Measurements from ENCODE around the gene VSTM2L.

The VSTM2L gene

DNA sequence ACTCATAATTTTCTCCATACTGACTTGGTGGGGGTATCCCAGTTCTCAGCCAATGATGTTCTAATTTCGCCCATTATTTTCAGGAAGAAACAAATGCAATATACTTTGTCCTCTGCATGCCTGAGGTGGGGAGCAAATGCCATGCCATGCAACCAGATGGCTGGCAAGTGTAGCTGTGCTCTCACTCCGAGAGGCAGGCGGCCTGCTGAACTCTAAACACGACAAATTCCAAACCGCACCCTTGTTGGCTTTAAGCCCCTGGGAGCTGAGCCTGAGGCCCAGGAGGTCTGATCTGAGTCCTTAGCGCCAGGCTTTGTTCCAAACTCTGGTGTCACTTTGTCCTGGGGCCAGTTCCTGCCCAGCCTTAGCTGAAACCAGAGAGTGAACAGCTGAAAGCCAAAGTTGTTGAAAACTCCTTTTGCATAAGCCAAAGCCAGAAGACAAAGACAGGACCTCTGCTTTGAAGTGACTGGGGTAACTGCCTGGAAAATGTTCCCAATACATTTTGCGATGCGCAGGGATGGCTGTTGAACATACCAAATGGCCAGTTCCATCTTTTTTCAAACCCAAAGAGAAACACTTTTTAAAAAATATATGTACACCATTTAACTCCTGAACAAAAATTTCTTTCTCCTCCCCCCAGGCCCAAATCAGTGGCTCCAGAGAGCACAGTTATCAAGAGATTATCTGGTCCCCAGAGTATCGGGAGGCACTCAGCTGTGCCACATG lies 84.1 kb downstream of the VSTM2L start:
- TF ChIP-seq, protein P1, sequence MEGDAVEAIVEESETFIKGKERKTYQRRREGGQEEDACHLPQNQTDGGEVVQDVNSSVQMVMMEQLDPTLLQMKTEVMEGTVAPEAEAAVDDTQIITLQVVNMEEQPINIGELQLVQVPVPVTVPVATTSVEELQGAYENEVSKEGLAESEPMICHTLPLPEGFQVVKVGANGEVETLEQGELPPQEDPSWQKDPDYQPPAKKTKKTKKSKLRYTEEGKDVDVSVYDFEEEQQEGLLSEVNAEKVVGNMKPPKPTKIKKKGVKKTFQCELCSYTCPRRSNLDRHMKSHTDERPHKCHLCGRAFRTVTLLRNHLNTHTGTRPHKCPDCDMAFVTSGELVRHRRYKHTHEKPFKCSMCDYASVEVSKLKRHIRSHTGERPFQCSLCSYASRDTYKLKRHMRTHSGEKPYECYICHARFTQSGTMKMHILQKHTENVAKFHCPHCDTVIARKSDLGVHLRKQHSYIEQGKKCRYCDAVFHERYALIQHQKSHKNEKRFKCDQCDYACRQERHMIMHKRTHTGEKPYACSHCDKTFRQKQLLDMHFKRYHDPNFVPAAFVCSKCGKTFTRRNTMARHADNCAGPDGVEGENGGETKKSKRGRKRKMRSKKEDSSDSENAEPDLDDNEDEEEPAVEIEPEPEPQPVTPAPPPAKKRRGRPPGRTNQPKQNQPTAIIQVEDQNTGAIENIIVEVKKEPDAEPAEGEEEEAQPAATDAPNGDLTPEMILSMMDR (IDR thresholded peaks at IDR 0.05) = no peak
- Histone ChIP-seq H3K4me3 (no peak overlapping the region), H3K27ac (peak overlapping the region; percentile 39 to 70)
- DNase-seq (ENCODE audit: low spot score) = peak; percentile 84

DNA sequence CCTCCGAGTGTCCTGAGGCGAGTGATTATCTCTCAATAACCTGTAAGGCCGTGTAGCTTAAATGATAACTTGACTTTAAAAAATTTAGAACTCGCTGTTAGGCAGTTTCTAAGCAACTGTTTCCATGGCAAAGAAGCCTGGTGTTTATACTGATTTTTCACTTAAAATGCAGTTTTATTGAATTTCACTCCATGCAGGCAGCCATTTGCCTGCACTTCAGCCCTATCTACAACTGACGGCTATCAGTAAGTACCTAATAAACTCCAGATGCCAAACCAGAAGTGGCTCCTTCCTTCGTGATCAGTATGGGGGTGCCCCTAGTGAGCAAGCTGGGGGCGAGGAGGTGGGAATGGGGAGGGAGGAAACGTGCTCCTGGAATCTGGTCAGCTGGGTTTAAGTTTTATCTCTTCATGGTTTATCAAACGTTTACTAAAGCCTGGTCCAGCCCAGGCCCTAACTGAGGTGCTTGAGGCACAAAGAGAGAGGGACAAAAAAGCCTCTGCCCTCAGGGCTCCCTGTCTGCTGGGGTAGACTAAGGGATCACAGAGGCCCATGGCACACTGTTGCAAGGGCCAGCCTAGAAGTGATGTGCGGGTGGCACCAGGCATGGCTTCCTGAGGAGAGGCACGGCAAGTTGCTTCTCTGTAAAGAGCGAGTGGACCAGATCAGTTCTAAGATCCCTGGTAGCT lies 84.8 kb downstream of the VSTM2L start:
- peak overlapping the region; percentile 39 to 70 for H3K27ac ChIP-seq
- no peak overlapping the region for H3K4me3 ChIP-seq
- no peak for DNase-seq (ENCODE audit: low spot score)
- TF ChIP-seq, protein P1 (IDR thresholded peaks at IDR 0.05) = no peak

DNA sequence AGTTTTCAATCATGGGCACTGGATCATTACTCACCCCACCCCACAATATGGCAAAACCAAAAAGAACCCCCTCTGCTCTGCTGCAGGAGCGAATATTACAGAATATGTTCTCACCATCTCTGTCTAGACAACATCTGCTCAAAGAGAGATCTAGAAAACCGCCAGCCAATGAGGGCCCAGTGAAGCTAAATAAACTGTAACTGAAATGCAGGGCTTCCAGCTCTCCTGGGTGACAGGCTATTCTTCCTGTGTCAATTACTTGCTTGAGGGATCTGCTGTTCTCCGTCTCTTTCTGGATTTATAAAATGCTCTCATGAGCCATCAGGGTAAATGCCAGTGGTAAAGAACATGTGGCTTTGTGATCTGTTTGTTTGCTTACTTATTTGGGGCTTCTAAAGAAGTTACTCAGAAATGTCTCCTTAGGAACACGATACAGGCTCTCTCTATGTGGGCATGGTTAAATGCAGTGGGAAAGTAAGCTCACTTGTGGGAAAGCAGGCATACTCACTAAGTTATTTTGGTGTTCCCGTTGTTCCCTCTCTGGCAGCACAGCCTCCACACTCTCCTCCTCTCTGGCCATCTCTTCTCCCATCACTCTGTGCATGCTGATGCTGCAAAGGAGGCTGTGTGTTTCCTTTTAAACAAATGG lies 85.5 kb downstream of the VSTM2L start:
- no peak overlapping the region for H3K27ac ChIP-seq
- TF ChIP-seq, protein P1 (IDR thresholded peaks at IDR 0.05) = no peak

DNA sequence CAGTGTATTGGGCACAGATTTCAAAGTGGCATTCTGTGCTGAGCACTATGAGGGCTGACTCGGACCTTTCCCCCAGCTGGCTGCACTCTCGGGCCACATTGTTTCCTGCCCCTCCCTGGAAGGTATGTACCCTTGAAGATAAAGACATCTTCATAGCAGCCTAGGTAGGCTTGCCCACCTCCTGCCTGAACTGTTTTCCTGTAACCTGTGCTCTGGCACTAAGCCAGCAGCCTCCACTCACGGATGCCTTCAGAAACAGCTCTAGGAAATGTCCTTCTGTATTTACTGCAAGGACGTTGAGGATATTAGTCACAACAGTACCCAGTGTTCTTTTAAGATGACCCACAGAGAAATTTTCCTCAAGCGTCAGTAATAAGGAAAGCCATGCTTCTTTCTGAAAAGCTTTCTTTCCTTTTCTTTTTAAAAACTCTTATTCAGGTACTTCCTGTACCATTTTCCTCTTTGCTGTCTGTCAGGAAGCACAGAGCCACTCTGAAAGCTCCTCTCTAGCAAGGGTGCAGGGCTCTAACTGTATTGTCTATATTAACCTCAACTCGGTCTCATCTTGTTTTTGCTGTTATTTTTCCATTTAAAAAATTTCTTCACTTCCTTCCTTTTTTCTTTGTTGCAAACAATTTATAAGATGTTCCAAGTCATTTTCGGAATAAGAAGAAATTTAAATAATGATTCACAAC lies 86.8 kb downstream of the VSTM2L start:
- Histone ChIP-seq H3K4me3 (no peak overlapping the region), H3K27ac (peak overlapping the region in 1 of 2 donors; percentile 4)
- TF ChIP-seq, protein P1 (IDR thresholded peaks at IDR 0.05) = no peak
- DNase-seq (ENCODE audit: low spot score) = no peak

More for the DNA sequence above, 85.5 kb downstream of the VSTM2L start:
- no peak for DNase-seq (ENCODE audit: low spot score)
- H3K4me3 ChIP-seq = no peak overlapping the region

DNA sequence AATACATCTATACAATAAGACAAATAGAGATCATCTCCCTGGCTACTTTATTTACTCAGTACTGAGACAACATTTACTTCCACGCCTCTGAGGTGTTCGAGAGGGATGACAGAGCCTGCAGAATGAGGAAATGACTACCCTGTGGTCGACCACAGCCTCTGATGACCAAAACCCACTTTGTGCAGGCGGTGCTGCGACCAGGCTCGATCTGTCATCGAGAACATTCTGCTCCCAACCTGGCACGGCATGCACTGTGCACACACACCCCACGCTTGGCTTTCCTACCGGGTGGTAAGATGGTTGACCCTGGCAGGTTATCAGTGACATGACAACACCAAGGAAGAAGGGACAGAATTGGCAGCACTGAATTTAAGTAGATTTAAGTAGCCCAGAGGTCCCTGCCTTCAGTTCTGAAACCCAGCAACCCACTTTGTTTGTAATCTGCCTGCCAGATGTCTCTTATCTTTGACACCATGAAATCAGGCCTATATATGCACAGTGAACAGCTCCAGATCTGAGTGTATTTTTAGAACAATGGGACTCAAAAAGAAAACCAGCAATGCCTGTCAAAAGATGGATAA lies 87.7 kb downstream of the VSTM2L start:
- TF ChIP-seq, protein P1 (IDR thresholded peaks at IDR 0.05) = no peak
- no peak overlapping the region for H3K4me3 ChIP-seq
- no peak overlapping the region for H3K27ac ChIP-seq
- no peak for DNase-seq (ENCODE audit: low spot score)

DNA sequence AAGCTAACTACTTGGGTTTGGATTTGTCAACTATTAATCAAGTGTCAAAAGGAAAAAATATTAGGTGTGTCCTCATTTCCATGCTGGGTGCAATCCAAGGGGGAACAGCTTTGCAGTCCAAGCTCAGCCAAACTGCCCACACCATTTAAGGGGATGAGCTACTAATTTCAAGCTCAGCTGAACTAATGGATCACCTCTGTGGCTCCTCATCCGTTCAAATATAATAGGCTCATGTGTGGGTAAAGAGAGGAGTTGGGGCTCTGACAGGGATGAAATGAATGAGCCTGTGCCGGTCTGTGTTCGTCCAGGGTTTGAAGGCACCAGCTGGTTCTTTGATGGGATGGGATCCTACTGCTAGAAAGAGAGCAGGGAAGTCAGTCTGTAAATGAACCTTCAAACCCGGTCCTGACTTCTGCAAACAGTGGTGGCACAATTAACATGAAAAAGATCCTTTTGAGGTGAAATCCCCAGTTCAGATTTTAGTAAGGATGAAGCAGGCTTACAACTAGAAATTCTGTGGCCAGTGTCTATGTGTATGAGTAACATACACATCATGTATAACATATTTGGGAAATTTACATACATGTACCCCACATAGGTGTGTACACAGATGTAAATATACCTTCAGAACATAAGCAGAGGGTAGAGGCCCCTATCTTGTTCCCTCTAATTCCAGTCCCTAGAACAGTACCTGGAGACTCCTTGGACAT lies 88.4 kb downstream of the VSTM2L start:
- no peak overlapping the region for H3K27ac ChIP-seq
- no peak for DNase-seq (ENCODE audit: low spot score)
- TF ChIP-seq, protein P1 (IDR thresholded peaks at IDR 0.05) = no peak
- H3K4me3 ChIP-seq = no peak overlapping the region

Measured in coronary artery (tissue), 2 donors.